SK-N-MC (cell line): ENCODE data around the gene PITX2.

Experiments
- DNase-seq: peaks from one replicate; pipeline ENCODE4 v3.0.0-alpha.2; 2011; ENCODE audit warnings: low read depth, low spot score
- H3K27ac ChIP-seq: fragments of 200-600 bp; sonication (generic); 2 replicates; pipeline ENCODE4 v1.5.1; 2016; ENCODE audit warnings: mixed run types
- H3K36me3 ChIP-seq: fragments of 200-600 bp; sonication (generic); 2 replicates; pipeline ENCODE4 v1.6.1; 2017; ENCODE audit warnings: antibody characterized with exemption, low read length, mixed read lengths; ENCODE audit not compliant: insufficient read depth
- H3K4me3 ChIP-seq: fragments of 200-600 bp; sonication (generic); 2 replicates; pipeline ENCODE4 v1.5.1; 2016
- H3K9ac ChIP-seq: fragments of 200-600 bp; sonication (generic); 2 replicates; pipeline ENCODE4 v1.8.0; 2017; ENCODE audit warnings: mixed run types, mixed read lengths; ENCODE audit not compliant: insufficient read length
- H3K9me3 ChIP-seq: fragments of 200-600 bp; sonication (generic); 2 replicates; pipeline ENCODE4 v1.6.1; 2017; ENCODE audit warnings: low read depth, mild to moderate bottlenecking, antibody characterized with exemption, low read length, moderate library complexity, mixed read lengths
- EZH2 ChIP-seq: fragments of 200-600 bp; sonication (generic); IDR thresholded peaks from one replicate; pipeline ENCODE4 v1.6.1; 2017; ENCODE audit warnings: antibody characterized with exemption
- FOXP2 ChIP-seq: optimal IDR thresholded peaks from 2 replicates; pipeline ENCODE3; 2011; ENCODE audit warnings: mild to moderate bottlenecking, moderate library complexity; ENCODE audit not compliant: insufficient read depth; ENCODE audit errors: extremely low read length, control extremely low read depth
- POLR2AphosphoS5 ChIP-seq: IDR thresholded peaks from 2 replicates; pipeline ENCODE4 v1.6.1; 2012; ENCODE audit warnings: mild to moderate bottlenecking, low read depth, low read length, borderline replicate concordance

PITX2 gene

DNA sequence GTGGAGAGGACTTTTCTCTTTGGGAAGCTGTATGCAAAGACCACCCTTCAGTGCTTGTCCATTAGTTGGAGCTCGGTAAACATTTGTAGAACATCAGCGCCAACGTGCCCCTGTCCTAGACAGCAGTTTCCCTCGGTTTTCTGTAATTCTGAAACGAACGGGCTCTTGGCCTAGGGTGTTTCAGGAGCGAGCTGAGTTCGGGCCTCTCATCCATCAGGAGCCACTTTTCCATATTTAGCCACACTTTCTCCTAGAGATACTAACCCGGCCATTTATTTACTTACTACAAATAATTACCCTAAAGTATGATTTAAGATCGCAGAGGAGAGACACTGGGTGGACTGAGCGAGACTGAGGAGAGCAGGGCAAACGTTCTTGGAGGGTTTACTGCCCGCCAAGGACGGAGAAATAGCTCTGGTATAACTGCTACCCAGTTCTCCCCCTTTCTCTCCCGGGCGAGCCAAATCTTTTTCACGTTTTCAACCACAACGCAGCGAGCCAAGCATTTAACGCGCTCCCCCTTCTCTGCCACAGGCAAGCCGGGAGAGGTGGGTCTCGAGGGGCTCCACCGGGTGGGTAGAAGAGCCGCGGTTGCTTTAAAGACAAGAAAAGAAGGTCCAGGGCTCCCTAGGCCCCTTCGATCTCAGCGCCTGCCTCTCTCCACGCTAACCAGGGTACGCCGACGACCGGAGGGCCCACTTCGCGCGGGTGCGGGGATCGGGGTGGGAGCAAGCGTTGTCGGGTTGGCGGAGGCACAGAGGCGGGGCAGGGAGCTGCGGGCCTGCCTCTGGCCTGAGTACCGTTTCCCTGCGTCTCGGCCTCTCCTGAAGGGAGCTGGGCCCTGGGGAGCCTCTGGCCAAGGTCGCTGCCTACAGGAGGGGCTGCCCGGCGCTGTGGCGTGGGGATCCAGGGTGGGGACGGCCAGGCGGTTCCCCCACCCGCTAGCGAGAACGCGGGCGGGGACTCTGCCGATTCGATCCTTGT is 10.8 kb upstream of the PITX2 start:
- H3K36me3 ChIP-seq = peaks cover 51% of the 10 kb centered on the region
- no peak overlapping the region for H3K9ac ChIP-seq
- H3K4me3 ChIP-seq = peak overlapping the region; percentile 97
- H3K27ac ChIP-seq = 0 out of 2 replicates have a peak overlapping the region, but pooled peaks have one; percentile 27
- H3K9me3 ChIP-seq = no peaks in the 10 kb centered on the region
- no peak for TF ChIP-seq POLR2AphosphoS5
- TF ChIP-seq EZH2 = no peak
- no peak for TF ChIP-seq FOXP2
- no peak for DNase-seq

GRCh38 chr4:110632506-110633357 is 9.9 kb upstream of the PITX2 start:
- TF ChIP-seq POLR2AphosphoS5 = no peak
- no peak for TF ChIP-seq EZH2
- no peak for TF ChIP-seq FOXP2
- peaks cover 53% of the 10 kb centered on the region for H3K36me3 ChIP-seq
- H3K4me3 ChIP-seq = no peak overlapping the region
- DNase-seq = no peak
- no peaks in the 10 kb centered on the region for H3K9me3 ChIP-seq
- H3K9ac ChIP-seq = no peak overlapping the region
- H3K27ac ChIP-seq = no peak overlapping the region

GRCh38 chr4:110631584-110632505 is 9.0 kb upstream of the PITX2 start:
- Histone ChIP-seq H3K4me3 (no peak overlapping the region), H3K27ac (no peak overlapping the region), H3K36me3 (peaks cover 53% of the 10 kb centered on the region), H3K9ac (no peak overlapping the region), H3K9me3 (no peaks in the 10 kb centered on the region)
- TF ChIP-seq FOXP2 = no peak
- no peak for TF ChIP-seq EZH2
- no peak for TF ChIP-seq POLR2AphosphoS5
- DNase-seq = no peak

DNA sequence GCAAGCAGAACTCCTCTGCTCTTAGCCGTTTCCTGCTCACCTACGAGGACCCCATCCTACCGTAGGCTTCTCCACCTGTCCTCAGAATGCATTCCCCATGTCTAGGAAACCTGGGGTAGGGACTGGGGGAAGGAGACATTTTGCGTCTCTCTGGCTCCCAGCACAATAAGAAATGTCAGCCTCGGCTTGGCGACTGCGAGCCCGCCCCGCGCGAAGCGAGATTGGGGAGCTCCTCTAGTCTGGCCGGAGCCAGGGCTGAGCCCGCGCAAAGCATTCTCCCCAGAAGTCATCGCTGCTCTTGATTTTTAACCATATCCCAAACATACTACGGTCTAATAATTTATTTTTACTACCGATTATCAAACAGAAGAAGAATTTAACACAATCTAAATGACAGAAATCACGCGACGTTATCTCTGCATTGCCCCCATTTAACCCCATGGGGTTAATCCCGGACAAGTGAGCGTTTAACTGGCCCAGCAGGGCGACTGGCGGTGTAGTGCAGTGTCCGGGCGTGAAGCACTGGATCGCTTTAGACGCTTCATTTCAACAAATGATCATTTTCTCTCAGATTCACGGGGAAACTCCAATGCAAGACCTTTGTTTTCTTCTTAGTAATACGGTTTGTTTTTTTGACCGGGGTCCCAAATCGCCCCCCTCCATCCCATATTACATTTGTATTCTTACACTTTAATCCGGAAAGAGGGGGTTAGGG is 8.0 kb upstream of the PITX2 start:
- no peak overlapping the region for H3K9ac ChIP-seq
- no peak overlapping the region for H3K27ac ChIP-seq
- TF ChIP-seq FOXP2 (no peak), POLR2AphosphoS5 (no peak), EZH2 (no peak)
- DNase-seq = no peak
- peaks cover 53% of the 10 kb centered on the region for H3K36me3 ChIP-seq
- H3K4me3 ChIP-seq = no peak overlapping the region
- no peaks in the 10 kb centered on the region for H3K9me3 ChIP-seq

- Histone ChIP-seq H3K9ac (no peak overlapping the region), H3K9me3 (no peaks in the 10 kb centered on the region), H3K27ac (no peak overlapping the region), H3K4me3 (no peak overlapping the region), H3K36me3 (peaks cover 53% of the 10 kb centered on the region)
- TF ChIP-seq FOXP2 (no peak), EZH2 (no peak), POLR2AphosphoS5 (no peak)
- no peak for DNase-seq
Observed at GRCh38 chr4:110629780-110630687, 7.2 kb upstream of the PITX2 start.

DNA sequence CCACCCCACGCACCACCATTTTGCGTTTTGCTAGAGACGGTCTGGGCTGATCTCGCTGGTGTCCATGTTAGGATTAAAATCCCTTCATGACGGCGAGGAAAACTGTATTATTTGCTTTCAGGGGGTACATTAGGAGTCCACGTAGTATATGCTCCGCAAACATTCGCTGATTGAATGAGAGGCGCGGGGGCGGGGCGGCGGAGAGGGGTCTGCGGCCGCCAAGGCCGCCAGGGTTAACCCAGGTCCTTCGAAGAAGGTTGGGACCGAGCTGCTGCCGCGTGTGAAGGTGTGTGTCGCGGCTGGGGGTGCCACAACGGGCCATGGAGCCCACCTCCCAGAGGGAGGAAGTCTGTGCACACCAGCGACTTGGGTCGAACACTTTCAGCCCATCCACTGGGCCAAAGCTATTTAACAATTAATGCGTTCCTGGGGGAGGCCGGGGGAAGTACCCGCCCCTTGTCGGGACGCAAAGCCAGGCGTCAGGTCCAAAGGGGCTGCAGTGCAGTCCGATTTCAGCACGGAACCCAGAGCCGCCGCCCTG is 6.4 kb upstream of the PITX2 start:
- no peak overlapping the region for H3K4me3 ChIP-seq
- H3K9ac ChIP-seq = no peak overlapping the region
- DNase-seq = no peak
- TF ChIP-seq POLR2AphosphoS5 (no peak), FOXP2 (no peak), EZH2 (no peak)
- H3K36me3 ChIP-seq = peaks cover 53% of the 10 kb centered on the region
- no peaks in the 10 kb centered on the region for H3K9me3 ChIP-seq
- no peak overlapping the region for H3K27ac ChIP-seq
